Forelimb muscle (tissue), 1 donor: ENCODE data around the gene ANKS3. TPM values are rescaled to one million over a fixed set of nuclear protein-coding genes. Genes with fewer than 3 reads are reported as not detected.

Source experiments
- DNase-seq: peaks from one replicate; pipeline ENCODE4 v3.0.0-alpha.2; 2013; ENCODE audit warnings: low read depth
- polyA plus RNA-seq: library from polyadenylated mRNA; unstranded; fragments of 120-200 nt; gene quantifications from one replicate; pipeline ENCODE4 v1.2.1, GENCODE V29; 2013; ENCODE audit not compliant: insufficient read length

The ANKS3 gene
- polyA plus RNA-seq, 1 donor: 16.0 TPM

DNA sequence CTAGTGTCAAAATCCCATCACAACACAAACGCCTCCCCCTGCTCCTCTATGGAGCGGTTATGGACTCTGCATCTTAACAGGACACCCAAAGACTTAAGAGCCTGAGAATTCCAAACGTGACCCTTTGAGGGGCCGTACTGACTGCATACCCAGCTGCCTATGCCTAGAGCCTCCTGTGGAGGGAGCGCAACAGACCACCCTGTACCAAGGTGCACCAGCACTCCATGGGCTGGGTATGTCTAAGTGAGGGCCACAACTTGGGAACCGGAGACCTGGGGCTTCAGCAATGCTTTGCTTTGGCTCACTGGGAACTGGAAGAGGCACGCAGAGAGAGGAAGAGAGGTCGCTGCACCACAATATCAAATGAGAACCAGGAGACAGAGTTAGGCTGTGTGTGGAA is 5.4 kb downstream of the ANKS3 start:
- no peak for DNase-seq

DNA sequence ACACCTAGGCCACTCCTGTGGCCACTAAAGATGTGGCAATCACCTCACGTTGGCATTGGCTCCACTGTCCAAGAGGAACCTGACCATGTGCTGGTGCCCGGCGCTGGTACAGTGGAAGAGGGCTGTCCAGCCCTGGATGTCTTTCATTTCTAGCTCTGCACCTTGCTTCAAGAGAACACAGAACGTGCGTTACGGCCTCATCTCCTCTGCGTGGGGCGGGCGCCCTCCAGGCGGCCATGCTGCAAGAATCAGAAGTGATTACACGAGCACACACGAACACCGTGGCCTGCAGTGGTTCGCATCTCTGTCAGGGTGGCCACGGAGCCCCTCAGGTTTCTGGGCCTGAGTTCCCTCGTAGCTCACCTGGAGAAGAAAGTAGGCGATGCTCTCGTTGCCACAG is 7.5 kb downstream of the ANKS3 start:
- DNase-seq: no peak

- no peak for DNase-seq
These were observed 9.3 kb downstream of the ANKS3 start for GRCh38 chr16:4724661-4725270.

DNA sequence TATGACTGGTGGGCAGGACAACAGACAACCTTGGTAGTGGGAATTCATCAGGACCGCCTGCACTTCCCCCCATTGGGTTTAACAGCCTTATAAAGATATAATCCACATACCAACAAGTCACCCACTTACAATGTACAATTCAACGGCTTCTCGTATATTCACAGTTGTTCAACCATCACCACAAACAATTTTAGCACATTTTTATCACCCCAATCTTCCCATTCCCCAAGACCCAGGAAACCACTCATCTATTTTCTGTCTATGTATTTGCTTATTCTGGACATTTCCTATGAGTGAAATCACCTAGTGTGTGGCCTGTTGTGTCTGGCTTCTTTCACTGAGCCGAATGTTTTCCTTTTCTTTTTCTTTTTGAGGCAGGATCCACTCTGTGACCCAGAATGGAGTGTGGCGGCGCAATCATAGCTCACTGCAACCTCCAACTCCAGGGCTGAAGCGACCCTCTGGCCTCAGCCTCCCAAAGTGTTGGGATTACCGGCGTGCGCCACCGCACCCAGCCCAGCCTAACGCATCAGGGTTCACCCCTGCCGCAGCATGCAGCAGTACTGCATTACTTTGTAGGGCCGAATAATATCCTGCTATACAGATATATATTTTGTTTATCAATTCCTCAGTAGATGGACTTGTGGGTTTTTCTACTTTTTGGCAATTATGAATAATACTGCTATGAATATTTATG is 10.9 kb downstream of the ANKS3 start:
- no peak for DNase-seq

DNA sequence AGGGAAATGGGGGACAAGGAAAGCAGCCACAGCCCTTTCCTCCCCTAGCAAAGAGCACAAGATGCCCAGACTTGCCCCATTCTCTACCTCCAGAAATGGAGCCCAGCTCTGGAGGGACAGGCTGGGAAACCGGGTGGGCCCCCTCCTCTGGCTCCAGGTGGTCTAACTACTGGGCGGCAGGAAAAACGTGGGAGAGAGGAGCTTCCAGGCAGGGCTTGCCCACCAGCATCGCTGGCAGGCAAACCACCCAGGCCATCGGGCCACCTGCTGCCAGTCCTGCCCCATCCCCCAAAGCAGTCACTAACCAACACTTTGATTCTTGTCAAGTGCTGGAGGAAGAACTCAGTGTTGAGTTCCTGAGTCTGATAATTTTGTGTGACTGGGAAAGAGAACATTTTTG is 15.6 kb downstream of the ANKS3 start:
- DNase-seq: no peak

GRCh38 chr16:4714996-4715395 is 19.1 kb downstream of the ANKS3 start:
- no peak for DNase-seq

DNA sequence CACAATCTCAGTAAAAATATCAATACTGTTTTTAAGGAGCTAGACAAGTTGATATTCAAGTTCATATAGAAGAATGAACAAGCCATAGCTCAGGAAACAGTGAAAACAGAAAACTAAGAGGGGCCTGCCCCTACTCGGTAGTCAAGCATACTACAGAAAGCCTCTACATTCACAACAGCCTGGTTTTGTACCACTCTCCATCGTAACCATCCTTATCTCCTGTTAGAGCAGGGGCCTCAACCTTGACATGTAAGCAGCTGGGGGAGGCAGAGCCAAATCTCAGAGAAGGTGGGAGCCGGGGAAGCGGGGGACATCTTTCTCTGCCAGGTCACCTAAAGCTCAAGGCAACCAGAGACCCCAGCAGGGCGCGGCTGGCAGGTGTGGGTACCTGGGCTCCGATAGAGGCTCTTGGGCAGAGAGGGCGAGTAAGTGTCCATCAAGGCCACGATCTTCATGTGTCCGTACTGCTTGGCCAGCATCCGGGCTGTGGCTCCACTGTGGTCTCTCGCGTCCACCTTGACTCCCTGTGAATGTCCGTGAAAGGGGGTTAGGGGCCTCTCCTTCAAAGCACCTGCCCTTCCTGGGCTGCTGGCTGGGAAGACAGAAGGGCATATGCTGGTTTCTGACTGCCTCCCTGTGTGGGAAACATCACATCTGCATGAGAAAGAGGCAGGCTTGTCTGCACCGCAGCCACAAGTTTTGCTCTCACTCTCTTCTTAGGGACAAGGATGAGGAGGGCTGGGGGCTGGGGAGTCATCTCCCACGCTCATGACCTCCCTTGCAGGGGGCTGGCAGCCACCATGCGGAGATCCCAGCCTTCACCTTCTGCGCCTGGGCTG is 20.2 kb downstream of the ANKS3 start:
- DNase-seq: no peak

GRCh38 chr16:4709481-4709880 is 24.6 kb downstream of the ANKS3 start:
- no peak for DNase-seq

GRCh38 chr16:4706871-4707270 is 27.2 kb downstream of the ANKS3 start:
- no peak for DNase-seq

DNA sequence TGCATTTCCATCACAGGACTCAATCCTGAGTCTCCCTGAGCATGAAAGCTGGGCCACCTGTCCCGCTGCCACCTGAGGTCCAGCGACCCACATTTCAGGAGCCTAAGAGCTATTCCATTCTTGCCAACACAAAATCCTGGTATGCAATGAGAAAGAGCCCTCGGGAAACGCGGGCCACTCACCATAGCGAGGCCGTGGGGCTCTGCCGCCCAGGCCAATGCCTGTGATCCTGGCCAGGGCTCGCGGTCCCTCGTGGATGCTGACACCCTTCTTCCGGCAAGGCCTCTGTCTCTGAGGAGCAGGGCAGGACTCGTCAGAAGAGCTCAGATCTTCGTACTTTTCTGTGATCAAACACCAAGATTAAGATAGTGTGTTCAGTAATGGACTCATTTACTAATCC is 29.2 kb downstream of the ANKS3 start:
- DNase-seq: no peak

- no peak for DNase-seq
These were observed 29.6 kb downstream of the ANKS3 start for GRCh38 chr16:4704491-4704890.

GRCh38 chr16:4703906-4704305 is 30.2 kb downstream of the ANKS3 start:
- no peak for DNase-seq

- DNase-seq: no peak
These were observed 31.6 kb downstream of the ANKS3 start for GRCh38 chr16:4702466-4702808.

- DNase-seq: no peak
These were observed 32.1 kb downstream of the ANKS3 start for GRCh38 chr16:4701791-4702465.

- no peak for DNase-seq
These were observed 32.9 kb downstream of the ANKS3 start for GRCh38 chr16:4700997-4701743.

GRCh38 chr16:4700380-4700996 is 33.6 kb downstream of the ANKS3 start:
- DNase-seq: no peak

DNA sequence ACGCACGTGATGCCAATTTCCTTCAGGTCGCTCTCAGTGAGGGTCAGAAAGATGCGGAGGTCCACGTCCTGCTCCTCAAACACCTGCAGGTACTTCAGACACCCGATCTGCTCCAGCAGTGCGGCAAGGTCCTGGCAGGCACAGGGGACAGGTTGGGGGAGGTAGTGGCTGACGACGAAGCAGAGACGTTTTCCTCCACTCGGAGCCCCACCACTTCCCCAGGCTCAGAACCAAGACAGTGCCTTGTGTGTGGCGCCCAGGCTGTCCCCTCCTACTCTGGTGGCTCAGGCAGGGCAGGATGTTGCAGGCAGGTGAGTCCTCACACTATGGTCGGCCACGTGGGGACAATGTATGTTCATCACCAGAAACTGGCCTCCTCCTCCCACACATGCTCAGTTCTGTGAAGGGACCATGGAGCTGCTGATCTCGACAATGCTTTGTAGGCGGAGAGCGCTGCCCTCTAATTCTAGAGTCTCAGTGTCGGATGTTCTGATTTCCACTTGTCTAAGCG is 35.0 kb downstream of the ANKS3 start:
- DNase-seq: no peak

GRCh38 chr16:4698321-4699045 is 35.6 kb downstream of the ANKS3 start:
- no peak for DNase-seq

GRCh38 chr16:4697848-4698291 is 36.2 kb downstream of the ANKS3 start:
- no peak for DNase-seq
